HL-60 (cell line): Measurements from ENCODE around the gene DSE.
"Not testable (repeated sequence)": the region's sequence is repeated elsewhere in the genome, so short reads cannot be mapped to it uniquely, and the experiment has no call there.

ENCODE experiments used
- DNase-seq, 2 experiments: peaks; one replicate each; pipeline ENCODE4 v3.0.0-alpha.2; 2010 to 2020; ENCODE audit warnings: low read depth in 1 of 2, low spot score in 1 of 2
- H3K27ac ChIP-seq: fragments of 250-450 bp; sonication (Bioruptor Pico); replicated peaks from 2 replicates; pipeline ENCODE4 v1.5.1; 2020; ENCODE audit warnings: mild to moderate bottlenecking, moderate library complexity
- H3K27me3 ChIP-seq: fragments of 250-450 bp; sonication (Bioruptor Pico); 2 replicates; pipeline ENCODE4 v1.5.1; 2021; ENCODE audit warnings: mild to moderate bottlenecking, moderate library complexity; ENCODE audit not compliant: insufficient read depth, poor library complexity, severe bottlenecking
- H3K4me3 ChIP-seq: replicated peaks from 2 replicates; pipeline ENCODE4 v1.5.1; 2011; ENCODE audit warnings: mild to moderate bottlenecking, control low read depth, low read length; ENCODE audit not compliant: insufficient read depth
- CTCF ChIP-seq: IDR thresholded peaks from one replicate; pipeline ENCODE4 v1.5.1; 2011; ENCODE audit warnings: low read length, control low read depth, inconsistent platforms; ENCODE audit not compliant: insufficient read depth
- GABPA ChIP-seq: IDR thresholded peaks from 2 replicates; pipeline ENCODE4 v1.6.1; 2012; ENCODE audit warnings: low read depth
- POLR2AphosphoS5 ChIP-seq: IDR thresholded peaks from 2 replicates; pipeline ENCODE4 v1.6.1; 2012; ENCODE audit warnings: low read depth
- SPI1 ChIP-seq: IDR thresholded peaks from 2 replicates; pipeline ENCODE4 v1.6.1; 2012; ENCODE audit warnings: low read depth, mild to moderate bottlenecking, borderline replicate concordance
- TF ChIP-seq, protein P1 (sequence below): IDR thresholded peaks from 2 replicates; pipeline ENCODE4 v1.6.1; 2012; ENCODE audit warnings: low read depth; ENCODE audit not compliant: insufficient replicate concordance

The DSE gene

DNA sequence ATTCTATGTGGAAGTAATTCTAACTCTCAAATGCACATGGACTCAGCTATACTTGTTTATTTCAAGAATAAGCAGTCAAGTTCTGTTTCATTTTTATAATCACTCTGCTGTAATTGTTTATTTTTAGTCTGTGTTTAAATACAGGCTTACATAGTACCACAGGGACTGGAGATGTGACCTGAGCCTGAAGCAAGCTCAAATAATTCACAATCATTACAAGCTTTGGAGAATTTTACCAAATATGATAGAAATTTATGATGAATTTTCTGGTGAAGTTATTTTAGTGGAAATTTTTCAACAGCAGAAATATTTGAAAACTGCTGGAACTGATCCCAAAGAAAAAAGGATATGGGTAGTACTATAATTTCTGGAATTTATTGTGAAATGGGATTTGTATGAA lies 41.6 kb upstream of the DSE start:
- DNase-seq = no peak
- no peak for TF ChIP-seq CTCF
- TF ChIP-seq POLR2AphosphoS5 = no peak
- TF ChIP-seq GABPA = no peak
- TF ChIP-seq, protein P1, sequence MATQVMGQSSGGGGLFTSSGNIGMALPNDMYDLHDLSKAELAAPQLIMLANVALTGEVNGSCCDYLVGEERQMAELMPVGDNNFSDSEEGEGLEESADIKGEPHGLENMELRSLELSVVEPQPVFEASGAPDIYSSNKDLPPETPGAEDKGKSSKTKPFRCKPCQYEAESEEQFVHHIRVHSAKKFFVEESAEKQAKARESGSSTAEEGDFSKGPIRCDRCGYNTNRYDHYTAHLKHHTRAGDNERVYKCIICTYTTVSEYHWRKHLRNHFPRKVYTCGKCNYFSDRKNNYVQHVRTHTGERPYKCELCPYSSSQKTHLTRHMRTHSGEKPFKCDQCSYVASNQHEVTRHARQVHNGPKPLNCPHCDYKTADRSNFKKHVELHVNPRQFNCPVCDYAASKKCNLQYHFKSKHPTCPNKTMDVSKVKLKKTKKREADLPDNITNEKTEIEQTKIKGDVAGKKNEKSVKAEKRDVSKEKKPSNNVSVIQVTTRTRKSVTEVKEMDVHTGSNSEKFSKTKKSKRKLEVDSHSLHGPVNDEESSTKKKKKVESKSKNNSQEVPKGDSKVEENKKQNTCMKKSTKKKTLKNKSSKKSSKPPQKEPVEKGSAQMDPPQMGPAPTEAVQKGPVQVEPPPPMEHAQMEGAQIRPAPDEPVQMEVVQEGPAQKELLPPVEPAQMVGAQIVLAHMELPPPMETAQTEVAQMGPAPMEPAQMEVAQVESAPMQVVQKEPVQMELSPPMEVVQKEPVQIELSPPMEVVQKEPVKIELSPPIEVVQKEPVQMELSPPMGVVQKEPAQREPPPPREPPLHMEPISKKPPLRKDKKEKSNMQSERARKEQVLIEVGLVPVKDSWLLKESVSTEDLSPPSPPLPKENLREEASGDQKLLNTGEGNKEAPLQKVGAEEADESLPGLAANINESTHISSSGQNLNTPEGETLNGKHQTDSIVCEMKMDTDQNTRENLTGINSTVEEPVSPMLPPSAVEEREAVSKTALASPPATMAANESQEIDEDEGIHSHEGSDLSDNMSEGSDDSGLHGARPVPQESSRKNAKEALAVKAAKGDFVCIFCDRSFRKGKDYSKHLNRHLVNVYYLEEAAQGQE = no peak
- TF ChIP-seq SPI1 = no peak
- Histone ChIP-seq H3K4me3 (no peak overlapping the region), H3K27ac (no peak overlapping the region), H3K27me3 (no peaks in the 10 kb centered on the region)

DNA sequence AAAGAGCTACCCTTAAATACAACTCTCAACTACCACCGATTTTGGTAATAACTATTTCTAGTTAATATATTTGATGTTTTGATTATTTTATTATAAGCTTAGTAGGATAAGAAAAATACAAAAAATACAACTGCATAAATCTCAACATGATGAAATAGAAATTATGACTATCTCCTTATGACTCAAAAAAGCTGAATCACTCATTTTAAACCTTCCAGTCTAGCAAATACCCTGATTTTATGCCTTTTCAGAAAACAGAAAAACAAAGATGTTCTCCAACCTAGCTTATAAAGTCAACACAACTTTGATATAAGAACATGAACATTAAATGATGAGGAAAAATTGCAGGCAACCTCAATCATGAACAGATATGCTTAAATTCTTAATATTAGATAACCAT lies 40.2 kb upstream of the DSE start:
- H3K27ac ChIP-seq = no peak overlapping the region
- no peak for DNase-seq
- H3K4me3 ChIP-seq = no peak overlapping the region
- no peak for TF ChIP-seq GABPA
- TF ChIP-seq, protein P1 = no peak
- no peak for TF ChIP-seq SPI1
- no peak for TF ChIP-seq POLR2AphosphoS5
- TF ChIP-seq CTCF = no peak
- H3K27me3 ChIP-seq = no peaks in the 10 kb centered on the region

DNA sequence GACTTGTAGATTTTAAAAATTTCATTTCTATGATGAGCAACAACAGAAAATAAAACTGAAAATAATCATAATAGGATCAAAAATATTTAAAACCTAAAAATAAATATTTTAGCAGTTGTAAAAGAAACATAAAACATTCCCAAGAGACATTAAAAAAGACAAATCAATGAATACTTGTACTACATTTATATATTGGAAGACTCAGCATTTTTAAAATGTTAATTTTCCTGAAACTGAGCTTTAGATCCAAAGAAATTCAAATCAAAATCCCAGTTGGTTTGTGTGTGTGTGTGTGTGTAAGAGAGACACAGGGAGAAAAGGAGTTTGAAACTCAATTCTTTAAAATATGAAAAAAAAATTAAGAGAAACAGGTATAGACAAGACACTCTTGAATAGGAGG lies 38.7 kb upstream of the DSE start:
- Histone ChIP-seq H3K27me3 (no peaks in the 10 kb centered on the region), H3K4me3 (no peak overlapping the region), H3K27ac (no peak overlapping the region)
- no peak for DNase-seq
- TF ChIP-seq, protein P1 = no peak
- TF ChIP-seq CTCF (no peak), GABPA (no peak), SPI1 (no peak), POLR2AphosphoS5 (no peak)

- H3K4me3 ChIP-seq, DNase-seq, H3K27me3 ChIP-seq, H3K27ac ChIP-seq: not testable (repeated sequence)
Measured at GRCh38 chr6:116334638-116335409, 35.9 kb upstream of the DSE start.
